Loucy (cell line): ENCODE measurements around the gene STRN.

Experiments
- CTCF ChIP-seq: fragments of 200-600 bp; sonication (generic); conservative IDR thresholded peaks from 2 replicates; pipeline ENCODE4 v1.5.1; 2014; ENCODE audit warnings: mild to moderate bottlenecking, antibody characterized with exemption, low read length
- EZH2phosphoT487 ChIP-seq: fragments of 200-600 bp; IDR thresholded peaks from 2 replicates; pipeline ENCODE4 v1.6.1; 2018; ENCODE audit warnings: antibody characterized with exemption, mild to moderate bottlenecking, moderate library complexity, borderline replicate concordance

GRCh38 chr2:36809069-36809445 lies 157.3 kb downstream of the STRN start:
- no peak for TF ChIP-seq CTCF
- TF ChIP-seq EZH2phosphoT487 = no peak
